HepG2 (cell line): ENCODE measurements around the gene ARHGAP26. TPM values are rescaled to one million over a fixed set of nuclear protein-coding genes. Genes with fewer than 3 reads are reported as not detected.

Experiments used
- ATAC-seq: fragments of 200-7000 bp; cut with Tn5 transposase; 3 replicates; pipeline ENCODE4 v1.9.1; 2020; ENCODE audit warnings: mild to moderate bottlenecking, moderate library complexity
- BruUV-seq: library from RNA; stranded (reverse); fragments of 400-500 nt; replicated peaks from 2 replicates; lab custom pipeline; 2021; lab: Mats Ljungman, UMichigan
- CTCF ChIA-PET: fragments of 300-600 bp; formaldehyde crosslinking; extraction: SDS; loops from one replicate; lab custom pipeline; 2021; ENCODE audit warnings: low total read pairs, inconsistent platforms, low intra/inter-chr PET ratio; lab: Yijun Ruan, JAX
- POLR2A ChIA-PET: fragments of 350-600 bp; sonication (Branson Sonifier 250); formaldehyde crosslinking; loops from one replicate; lab custom pipeline; 2020; ENCODE audit warnings: antibody characterized with exemption, inconsistent platforms; lab: Yijun Ruan, JAX
- DNase-seq: peaks from one replicate; pipeline ENCODE4 v3.0.0-alpha.2; 2015; ENCODE audit warnings: low spot score
- FAIRE-seq: peaks from 3 replicates; lab custom pipeline; 2011; peaks lifted over from hg19 to GRCh38; lab: Jason Lieb, UNC
- H2AFZ ChIP-seq: one replicate; pipeline ENCODE4 v1.6.1; 2011; ENCODE audit warnings: low read length, inconsistent platforms
- H3K27ac ChIP-seq: fragments of 300-600 bp; 3 replicates; pipeline ENCODE4 v1.8.0; 2011; ENCODE audit warnings: mixed run types, mild to moderate bottlenecking, mixed read lengths, low read length, inconsistent platforms; ENCODE audit not compliant: insufficient read depth; ENCODE audit errors: extremely low read length
- H3K27me3 ChIP-seq, 2 experiments: fragments of 200-600 bp in 1 of 2; 2 replicates in 1 of 2; 3 replicates in 1 of 2; pipeline versions ENCODE4 v1.6.0 to v1.8.0; 2011; ENCODE audit warnings: low read length in 2 of 2, mild to moderate bottlenecking in 2 of 2, moderate library complexity in 2 of 2, inconsistent platforms in 1 of 2; ENCODE audit not compliant: insufficient read depth in 2 of 2, control insufficient read depth in 1 of 2
- H3K36me3 ChIP-seq, 2 experiments: fragments of 200-600 bp in 1 of 2; replicated peaks in 1 of 2; 2 replicates in 1 of 2; 3 replicates in 1 of 2; pipeline versions ENCODE4 v1.5.1 to v1.8.0; 2011; ENCODE audit warnings: low read length in 2 of 2, inconsistent platforms in 1 of 2; ENCODE audit not compliant: insufficient read depth in 2 of 2, control insufficient read depth in 1 of 2
- H3K4me1 ChIP-seq: 2 replicates; pipeline ENCODE4 v1.5.1; 2012; ENCODE audit warnings: low read length, inconsistent platforms; ENCODE audit not compliant: insufficient read depth
- H3K4me2 ChIP-seq: 2 replicates; pipeline ENCODE4 v1.6.0; 2011; ENCODE audit warnings: low read depth, low read length, inconsistent platforms
- H3K4me3 ChIP-seq, 3 experiments: fragments of 200-600 bp in 1 of 3; sonication (generic), shearing (Covaris generic) in 1 of 3; replicated peaks in 1 of 3; 2 replicates each; pipeline ENCODE4 v1.5.1; 2011 to 2016; ENCODE audit warnings: low read length in 3 of 3, inconsistent platforms in 2 of 3, low read depth in 2 of 3, mild to moderate bottlenecking in 2 of 3, control low read depth in 1 of 3, mixed read lengths in 1 of 3; ENCODE audit not compliant: insufficient read depth in 1 of 3
- H3K79me2 ChIP-seq: one replicate; pipeline ENCODE4 v1.6.1; 2011; ENCODE audit warnings: low read length, inconsistent platforms; ENCODE audit not compliant: insufficient read depth
- H3K9ac ChIP-seq: 2 replicates; pipeline ENCODE4 v1.6.0; 2011; ENCODE audit warnings: mild to moderate bottlenecking, low read depth, low read length, inconsistent platforms; ENCODE audit not compliant: insufficient read depth
- H3K9me3 ChIP-seq: 2 replicates; pipeline ENCODE4 v1.5.1; 2012; ENCODE audit warnings: mild to moderate bottlenecking, low read length
- H4K20me1 ChIP-seq: 2 replicates; pipeline ENCODE4 v1.6.0; 2011; ENCODE audit warnings: inconsistent platforms, mild to moderate bottlenecking, low read length, moderate library complexity; ENCODE audit not compliant: insufficient read depth
- CTCF ChIP-seq: sonication (generic); formaldehyde crosslinking; IDR thresholded peaks from 2 replicates; pipeline ENCODE4 v1.5.0; 2020; ENCODE audit warnings: mild to moderate bottlenecking, missing genetic modification reagents, moderate library complexity
- GATA4 ChIP-seq: sonication (generic); IDR thresholded peaks from 2 replicates; pipeline ENCODE4 v1.6.1; 2016; ENCODE audit warnings: antibody characterized with exemption, low read depth, borderline replicate concordance
- MTERF4 ChIP-seq: sonication (generic); formaldehyde crosslinking; IDR thresholded peaks from 2 replicates; pipeline ENCODE4 v1.8.0; 2023; ENCODE audit warnings: mild to moderate bottlenecking, missing genetic modification reagents
- NFAT5 ChIP-seq: sonication (generic); formaldehyde crosslinking; IDR thresholded peaks from 2 replicates; pipeline ENCODE4 v1.4.0; 2020; ENCODE audit warnings: missing genetic modification reagents
- RAD21 ChIP-seq: fragments of 450-650 bp; formaldehyde crosslinking; IDR thresholded peaks from 2 replicates; pipeline ENCODE4 v1.5.0; 2020; ENCODE audit warnings: mild to moderate bottlenecking
- RORA ChIP-seq: sonication (generic); formaldehyde crosslinking; IDR thresholded peaks from 2 replicates; pipeline ENCODE4 v1.5.0; 2020; ENCODE audit warnings: mild to moderate bottlenecking, missing genetic modification reagents, moderate library complexity
- SMARCC2 ChIP-seq: fragments of 450-650 bp; IDR thresholded peaks from 2 replicates; pipeline ENCODE4 v1.6.1; 2017; ENCODE audit warnings: antibody characterized with exemption, mild to moderate bottlenecking
- SMC3 ChIP-seq: IDR thresholded peaks from 2 replicates; pipeline ENCODE4 v1.6.1; 2011; ENCODE audit warnings: low read length, improper control_type of control experiment
- TBX3 ChIP-seq: fragments of 450-650 bp; IDR thresholded peaks from 2 replicates; pipeline ENCODE4 v1.6.1; 2017; ENCODE audit warnings: antibody characterized with exemption, mild to moderate bottlenecking, inconsistent platforms, borderline replicate concordance
- TGIF2 ChIP-seq: IDR thresholded peaks from 2 replicates; pipeline ENCODE4 v1.6.1; 2016; ENCODE audit warnings: control low read depth, missing compliant biosample characterization
- ZNF468 ChIP-seq: sonication (generic); formaldehyde crosslinking; IDR thresholded peaks from 2 replicates; pipeline ENCODE4 v1.8.0; 2022; ENCODE audit warnings: mild to moderate bottlenecking, moderate library complexity, missing genetic modification reagents
- WGBS: methylation state at CpG from one replicate; pipeline ENCODE4 v1.1.6; 2017; ENCODE audit warnings: low lambda C conversion rate; 5-methylcytosine and 5-hydroxymethylcytosine counted together
- in situ Hi-C: cut with HindIII; loops from 2 replicates; pipeline ENCODE4 v1.10.0; 2017; ENCODE audit warnings: low pct_unique_long_range_greater_than_20kb; ENCODE audit not compliant: extremely low pct_ligation_motif_present
- intact Hi-C: fragments of 100-400 bp; cut with micrococcal nuclease; formaldehyde crosslinking; loops from one replicate; pipeline ENCODE4 v1.10.0; 2022; ENCODE audit not compliant: unreplicated experiment
- polyA plus RNA-seq, 8 experiments: library from polyadenylated mRNA; depleted of rRNA in 3 of 8; stranded (reverse) in 7 of 8; unstranded in 1 of 8; fragments of >200 nt; fragmentation: Illumina TruSeq in 4 of 8; extraction: Trizol in 4 of 8; gene quantifications; 2 replicates each; pipeline versions ENCODE4 v1.2.1 to v1.2.3, GENCODE V29; 2011 to 2016; ENCODE audit warnings: low read depth in 4 of 8, missing spikeins in 1 of 8, mixed read lengths in 1 of 8; ENCODE audit not compliant: insufficient read depth in 1 of 8
- total RNA-seq, 5 experiments: library from RNA; depleted of rRNA; stranded (reverse); fragments of >200 nt; fragmentation: Illumina TruSeq; extraction: Trizol; gene quantifications; 2 replicates each; pipeline ENCODE4 v1.2.3, GENCODE V29; 2016; ENCODE audit warnings: low read depth in 1 of 5
- TF ChIP-seq, protein P1 (sequence below): IDR thresholded peaks from 2 replicates; pipeline ENCODE4 v1.6.1; 2016; ENCODE audit warnings: mild to moderate bottlenecking, missing biosample characterization, missing genetic modification reagents

ARHGAP26 gene
- total and polyA plus RNA-seq, 2 of the 13 experiments (the other 11 are each of a cell fraction or from before 2014, with no cell fraction given), result 9.6 to 18.2 TPM

GRCh38 chr5:142748132-142748531 lies 22.0 kb upstream of the ARHGAP26 start (continued):
- TF ChIP-seq, protein P1, sequence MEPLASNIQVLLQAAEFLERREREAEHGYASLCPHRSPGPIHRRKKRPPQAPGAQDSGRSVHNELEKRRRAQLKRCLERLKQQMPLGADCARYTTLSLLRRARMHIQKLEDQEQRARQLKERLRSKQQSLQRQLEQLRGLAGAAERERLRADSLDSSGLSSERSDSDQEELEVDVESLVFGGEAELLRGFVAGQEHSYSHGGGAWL (CRISPR knock-in tag), result no peak
- TF ChIP-seq NFAT5 (CRISPR knock-in tag) (no peak), TGIF2 (CRISPR knock-in tag) (no peak), SMARCC2 (no peak)

DNA sequence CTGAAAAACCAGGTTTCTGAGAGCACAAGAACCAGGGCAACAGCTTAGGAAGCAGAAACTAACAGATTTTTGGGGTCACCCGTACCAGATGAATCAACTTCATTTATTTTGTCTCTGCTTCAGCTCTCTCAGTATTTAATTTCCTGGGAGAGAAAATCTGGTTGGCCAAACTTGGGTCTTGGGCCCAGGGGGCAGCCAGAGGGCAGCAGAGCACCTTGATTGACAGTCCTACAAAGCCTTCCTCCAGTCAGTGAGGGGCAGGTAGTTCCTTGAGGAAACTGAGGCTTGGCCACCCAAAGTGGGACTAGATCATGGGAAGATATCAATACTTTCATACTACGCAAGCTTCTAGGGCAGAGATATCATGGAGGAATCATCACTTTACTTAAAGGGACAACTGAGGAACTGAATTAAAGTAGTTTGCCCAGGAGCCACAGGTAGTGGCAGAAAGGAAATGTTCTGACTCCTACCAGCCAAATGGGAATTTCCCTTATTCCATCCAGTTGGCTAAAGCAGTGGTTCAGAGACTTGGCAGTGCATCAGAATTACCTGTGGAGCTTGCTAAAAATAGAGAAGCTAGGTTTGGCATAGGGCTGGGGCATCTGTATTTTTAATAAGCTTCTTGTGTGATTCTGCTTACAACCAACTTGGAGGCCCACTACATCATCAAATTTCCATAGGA lies 21.5 kb upstream of the ARHGAP26 start:
- H2AFZ ChIP-seq, result no peak overlapping the region
- in situ Hi-C loops, result loop anchor here (5.0 kb wide), 1 partner anchor 134 kb away; no protein-coding TSS in a partner anchor
- H3K4me2 ChIP-seq, result no peak overlapping the region
- 50% methylated on average over 2 of the region's 2 CpGs for WGBS
- H4K20me1 ChIP-seq, result no peaks in the 10 kb centered on the region
- DNase-seq (peak; percentile 42), ATAC-seq (peak; percentile 80), FAIRE-seq (no peak)
- no peak overlapping the region for H3K27ac ChIP-seq
- no peaks in the 10 kb centered on the region for H3K9me3 ChIP-seq
- H3K36me3 ChIP-seq, result no peaks in the 10 kb centered on the region
- ChIA-PET POLR2A (no interaction called here), CTCF (interaction anchor here (2.0 to 3.8 kb wide), 3 partner anchors 118 to 139 kb away, joined by 20 to 53 read pairs (median 30); no protein-coding TSS in a partner anchor)
- H3K4me1 ChIP-seq, result peaks cover 36% of the 10 kb centered on the region
- no peak overlapping the region for H3K4me3 ChIP-seq
- no peaks in the 10 kb centered on the region for H3K79me2 ChIP-seq
- no peak overlapping the region for H3K9ac ChIP-seq
- intact Hi-C loops, result loop anchor here (1.0 kb wide), 3 partner anchors 31 to 132 kb away; no protein-coding TSS in a partner anchor
- peaks cover 0 to under 1% of the 10 kb centered on the region in 2 experiments; a peak in 2 of 5 replicates for H3K27me3 ChIP-seq
- no TSS peak for BruUV-seq
- TF ChIP-seq ZNF468 (CRISPR knock-in tag) (no peak), RAD21 (peak; percentile 91), CTCF (CRISPR knock-in tag) (peak; percentile 89), MTERF4 (CRISPR knock-in tag) (no peak), TBX3 (no peak), SMC3 (peak; percentile 96), GATA4 (no peak), RORA (no peak)
